NCI-H1694 treated with DMSO at 0.1 percent for 48 hours (cell line): ENCODE measurements around the gene PRPS1.
"Not testable (repeated sequence)": the region's sequence is repeated elsewhere in the genome, so short reads cannot be mapped to it uniquely, and the experiment has no call there.

ENCODE experiments used
- DNase-seq: peaks from one replicate; lab custom pipeline; 2025; lab: John Stamatoyannopoulos, UW

Gene PRPS1

GRCh38 chrX:107627838-107628661 lies at the start of gene PRPS1:
PRPS1 (plus strand) TSS chrX:107628510; CDS start chrX:107628629, 119 bp downstream.
- DNase-seq = peak; percentile 97

- no peak for DNase-seq
Measured at GRCh38 chrX:107579956-107580355, 48.4 kb upstream of the PRPS1 start.

GRCh38 chrX:107581923-107582322 lies 46.4 kb upstream of the PRPS1 start:
- DNase-seq = no peak

- DNase-seq = no peak
Measured at GRCh38 chrX:107589243-107589642, 39.1 kb upstream of the PRPS1 start.

- no peak for DNase-seq
Measured at GRCh38 chrX:107596651-107597050, 31.7 kb upstream of the PRPS1 start.

- no peak for DNase-seq
Measured at GRCh38 chrX:107597264-107597663, 31.0 kb upstream of the PRPS1 start.

GRCh38 chrX:107597791-107598190 lies 30.5 kb upstream of the PRPS1 start:
- no peak for DNase-seq

GRCh38 chrX:107599450-107599861 lies 28.9 kb upstream of the PRPS1 start:
- no peak for DNase-seq

- no peak for DNase-seq
Measured at GRCh38 chrX:107600366-107600765, 27.9 kb upstream of the PRPS1 start.

GRCh38 chrX:107601326-107601725 lies 27.0 kb upstream of the PRPS1 start:
- no peak for DNase-seq

GRCh38 chrX:107601759-107602158 lies 26.6 kb upstream of the PRPS1 start:
- no peak for DNase-seq

- no peak for DNase-seq
Measured at GRCh38 chrX:107602694-107603239, 25.5 kb upstream of the PRPS1 start.

GRCh38 chrX:107603429-107604159 lies 24.7 kb upstream of the PRPS1 start:
- DNase-seq = no peak

GRCh38 chrX:107609061-107609460 lies 19.2 kb upstream of the PRPS1 start:
- not testable (repeated sequence) for DNase-seq

- no peak for DNase-seq
Measured at GRCh38 chrX:107610667-107611066, 17.6 kb upstream of the PRPS1 start.

- no peak for DNase-seq
Measured at GRCh38 chrX:107619885-107620322, 8.4 kb upstream of the PRPS1 start.

- no peak for DNase-seq
Measured at GRCh38 chrX:107624893-107625292, 3.4 kb upstream of the PRPS1 start.

- DNase-seq = no peak
Measured at GRCh38 chrX:107625739-107626138, 2.6 kb upstream of the PRPS1 start.

- DNase-seq = no peak
Measured at GRCh38 chrX:107626481-107626880, 1.8 kb upstream of the PRPS1 start.

- no peak for DNase-seq
Measured at GRCh38 chrX:107626916-107627315, 1.4 kb upstream of the PRPS1 start.

GRCh38 chrX:107628662-107629539 lies 591 bp downstream of the PRPS1 start:
- DNase-seq = peak; percentile 26

GRCh38 chrX:107629540-107629909 lies 1.2 kb downstream of the PRPS1 start:
- peak; percentile 5 for DNase-seq
